A549 (cell line): ENCODE measurements around the gene MBP. TPM values are rescaled to one million over a fixed set of nuclear protein-coding genes. Genes with fewer than 3 reads are reported as not detected.

Experiments used
- ATAC-seq, 2 experiments: fragments of 200-7000 bp in 1 of 2; fragments of >200 bp in 1 of 2; cut with Nextera tagmentation in 1 of 2; cut with Tn5 transposase in 1 of 2; 3 replicates each; pipeline versions ENCODE4 v1.8.0 to v1.9.1; 2018 to 2020; ENCODE audit warnings: mild to moderate bottlenecking in 1 of 2, moderate library complexity in 1 of 2
- CTCF ChIA-PET: fragments of 300-600 bp; sonication (Branson Sonifier 250); formaldehyde crosslinking; extraction: SDS; loops from one replicate; lab custom pipeline; 2021; ENCODE audit warnings: antibody characterized with exemption, inconsistent platforms; lab: Yijun Ruan, JAX
- POLR2A ChIA-PET: fragments of 350-600 bp; formaldehyde crosslinking; extraction: SDS; loops from one replicate; lab custom pipeline; 2021; ENCODE audit warnings: antibody characterized with exemption, inconsistent platforms; lab: Yijun Ruan, JAX
- DNase-seq, 2 experiments: peaks; one replicate each; pipeline versions ENCODE4 v3.0.0 to v3.0.0-alpha.2; 2011 to 2016; ENCODE audit warnings: low read depth in 1 of 2, low spot score in 1 of 2
- FAIRE-seq: peaks from 2 replicates; lab custom pipeline; 2011; peaks lifted over from hg19 to GRCh38; lab: Jason Lieb, UNC
- H3K27ac ChIP-seq, 2 experiments: fragments of >200 bp; sonication (Bioruptor Twin); formaldehyde crosslinking; 3 replicates each; pipeline ENCODE4 v1.5.1; 2016 to 2017
- H3K4me1 ChIP-seq: fragments of >200 bp; sonication (Bioruptor Twin); formaldehyde crosslinking; 3 replicates; pipeline ENCODE4 v1.6.1; 2016
- H3K4me2 ChIP-seq: fragments of >200 bp; sonication (Bioruptor Twin); formaldehyde crosslinking; 3 replicates; pipeline ENCODE4 v1.6.1; 2016
- H3K4me3 ChIP-seq: fragments of >200 bp; sonication (Bioruptor Twin); formaldehyde crosslinking; 3 replicates; pipeline ENCODE4 v1.5.1; 2016
- H3K9me3 ChIP-seq: fragments of >200 bp; sonication (Bioruptor Twin); formaldehyde crosslinking; 3 replicates; pipeline ENCODE4 v1.6.1; 2016
- BHLHE40 ChIP-seq: IDR thresholded peaks from 2 replicates; pipeline ENCODE4 v1.6.1; 2012; ENCODE audit warnings: low read depth, low read length, inconsistent platforms
- CBX8 ChIP-seq: fragments of 200-600 bp; sonication (generic); IDR thresholded peaks from 2 replicates; pipeline ENCODE4 v1.6.1; 2016
- CEBPB ChIP-seq, 2 experiments: fragments of >200 bp in 1 of 2; sonication (Bioruptor Twin) in 1 of 2; formaldehyde crosslinking in 1 of 2; IDR thresholded peaks; 2 replicates each; pipeline ENCODE4 v1.6.1; 2012 to 2016
- CHD2 ChIP-seq: fragments of 150-350 bp; IDR thresholded peaks from 2 replicates; pipeline ENCODE4 v1.6.1; 2014; ENCODE audit warnings: low read length; ENCODE audit not compliant: partially characterized antibody
- CHD4 ChIP-seq: fragments of 200-600 bp; sonication (generic); IDR thresholded peaks from 2 replicates; pipeline ENCODE4 v1.6.1; 2016; ENCODE audit warnings: antibody characterized with exemption, mild to moderate bottlenecking, borderline replicate concordance
- EHMT2 ChIP-seq: fragments of 200-600 bp; sonication (generic); IDR thresholded peaks from 2 replicates; pipeline ENCODE4 v1.6.1; 2016; ENCODE audit warnings: antibody characterized with exemption, low read depth, mild to moderate bottlenecking, moderate library complexity
- ESRRA ChIP-seq: fragments of 150-350 bp; IDR thresholded peaks from 2 replicates; pipeline ENCODE4 v1.6.1; 2014; ENCODE audit warnings: mild to moderate bottlenecking, low read length, borderline replicate concordance
- FOXS1 ChIP-seq: fragments of 250-450 bp; sonication (Bioruptor Pico); IDR thresholded peaks from 2 replicates; pipeline ENCODE4 v1.5.0; 2020; ENCODE audit warnings: mild to moderate bottlenecking, moderate library complexity
- HOXB13 ChIP-seq: fragments of 250-450 bp; sonication (Bioruptor Pico); IDR thresholded peaks from 2 replicates; pipeline ENCODE4 v1.5.0; 2020; ENCODE audit warnings: low read depth, mild to moderate bottlenecking, moderate library complexity
- JUN ChIP-seq, 2 experiments: fragments of >200 bp; sonication (Bioruptor Twin); formaldehyde crosslinking; IDR thresholded peaks; 2 replicates in 1 of 2; 3 replicates in 1 of 2; pipeline ENCODE4 v1.6.1; 2016 to 2017
- JUNB ChIP-seq: fragments of >200 bp; sonication (Bioruptor Twin); formaldehyde crosslinking; IDR thresholded peaks from 2 replicates; pipeline ENCODE4 v1.6.1; 2016
- KDM5A ChIP-seq: fragments of 200-600 bp; sonication (generic); IDR thresholded peaks from 2 replicates; pipeline ENCODE4 v1.6.1; 2016; ENCODE audit warnings: antibody characterized with exemption, mild to moderate bottlenecking
- MAFK ChIP-seq: fragments of 450-650 bp; IDR thresholded peaks from 2 replicates; pipeline ENCODE4 v1.6.1; 2014; ENCODE audit not compliant: partially characterized antibody
- MAZ ChIP-seq: fragments of 150-350 bp; IDR thresholded peaks from 2 replicates; pipeline ENCODE4 v1.6.1; 2014; ENCODE audit warnings: antibody characterized with exemption, low read depth, low read length, borderline replicate concordance
- MYC ChIP-seq: IDR thresholded peaks from 2 replicates; pipeline ENCODE4 v1.6.1; 2012; ENCODE audit warnings: mild to moderate bottlenecking, inconsistent platforms, low read length, improper control_type of control experiment, borderline replicate concordance
- NFE2L2 ChIP-seq: fragments of 150-350 bp; conservative IDR thresholded peaks from 2 replicates; pipeline ENCODE4 v1.6.1; 2014; ENCODE audit warnings: low read length
- NR3C1 ChIP-seq: fragments of >200 bp; sonication (Bioruptor Twin); formaldehyde crosslinking; IDR thresholded peaks from 3 replicates; pipeline ENCODE4 v1.6.1; 2017
- POLR2A ChIP-seq: IDR thresholded peaks from 2 replicates; pipeline ENCODE4 v1.6.1; 2012; ENCODE audit warnings: mild to moderate bottlenecking, low read length
- RARB ChIP-seq: fragments of 250-450 bp; sonication (Bioruptor Pico); IDR thresholded peaks from 2 replicates; pipeline ENCODE4 v1.8.0; 2021; ENCODE audit warnings: mild to moderate bottlenecking, moderate library complexity
- SMC3 ChIP-seq: fragments of >200 bp; sonication (Bioruptor Twin); formaldehyde crosslinking; IDR thresholded peaks from 3 replicates; pipeline ENCODE4 v1.6.1; 2018; ENCODE audit warnings: inconsistent platforms
- TP53 ChIP-seq: fragments of 250-450 bp; sonication (Bioruptor Pico); IDR thresholded peaks from 2 replicates; pipeline ENCODE4 v1.5.0; 2021; ENCODE audit warnings: mild to moderate bottlenecking, moderate library complexity
- ZFP36 ChIP-seq: fragments of 450-650 bp; IDR thresholded peaks from 2 replicates; pipeline ENCODE4 v1.6.1; 2014; ENCODE audit warnings: borderline replicate concordance; ENCODE audit not compliant: partially characterized antibody
- ZNF302 ChIP-seq: fragments of 250-450 bp; sonication (Bioruptor Pico); IDR thresholded peaks from 2 replicates; pipeline ENCODE4 v1.9.0; 2021; ENCODE audit warnings: inconsistent platforms, mild to moderate bottlenecking, moderate library complexity
- ZSCAN20 ChIP-seq: fragments of 250-450 bp; sonication (Bioruptor Pico); IDR thresholded peaks from 2 replicates; pipeline ENCODE4 v1.8.0; 2022; ENCODE audit warnings: mild to moderate bottlenecking, moderate library complexity
- WGBS: methylation state at CpG from one replicate; pipeline ENCODE4 v1.1.6; 2017; ENCODE audit errors: missing lambda C conversion rate; 5-methylcytosine and 5-hydroxymethylcytosine counted together
- polyA plus RNA-seq, 4 experiments: library from polyadenylated mRNA; depleted of rRNA in 3 of 4; stranded (reverse); fragments of >200 nt; fragmentation: RNase III in 1 of 4; extraction: RNeasy Plus Mini Kit Qiagen cat#74134 plus additional on column Dnase treatment in 1 of 4; gene quantifications; 2 replicates in 3 of 4; 3 replicates in 1 of 4; pipeline ENCODE4 v1.2.3, GENCODE V29; 2011 to 2017
- TF ChIP-seq, protein P1 (sequence below): fragments of >200 bp; sonication (Bioruptor Twin); formaldehyde crosslinking; IDR thresholded peaks from 2 replicates; pipeline ENCODE4 v1.6.1; 2016
- TF ChIP-seq, protein P2 (sequence below): fragments of 250-450 bp; sonication (Bioruptor Pico); IDR thresholded peaks from 2 replicates; pipeline ENCODE4 v1.5.0; 2020; ENCODE audit warnings: low read depth, mild to moderate bottlenecking, moderate library complexity
- TF ChIP-seq, protein P3 (sequence below): IDR thresholded peaks from 2 replicates; pipeline ENCODE4 v1.6.1; 2012
- TF ChIP-seq, protein P4 (sequence below): fragments of 450-650 bp; IDR thresholded peaks from 2 replicates; pipeline ENCODE4 v1.6.1; 2014; ENCODE audit warnings: antibody characterized with exemption
- TF ChIP-seq, protein P5 (sequence below): fragments of 150-350 bp; IDR thresholded peaks from 2 replicates; pipeline ENCODE4 v1.6.1; 2014; ENCODE audit warnings: low read depth, mild to moderate bottlenecking, low read length
- TF ChIP-seq, protein P6 (sequence below): IDR thresholded peaks from 2 replicates; pipeline ENCODE4 v1.6.1; 2012; ENCODE audit warnings: low read depth, borderline replicate concordance

The MBP gene
- polyA plus RNA-seq, 2 of the 4 experiments (the other 2 are of a cell fraction) = 8.6 to 33.1 TPM

DNA sequence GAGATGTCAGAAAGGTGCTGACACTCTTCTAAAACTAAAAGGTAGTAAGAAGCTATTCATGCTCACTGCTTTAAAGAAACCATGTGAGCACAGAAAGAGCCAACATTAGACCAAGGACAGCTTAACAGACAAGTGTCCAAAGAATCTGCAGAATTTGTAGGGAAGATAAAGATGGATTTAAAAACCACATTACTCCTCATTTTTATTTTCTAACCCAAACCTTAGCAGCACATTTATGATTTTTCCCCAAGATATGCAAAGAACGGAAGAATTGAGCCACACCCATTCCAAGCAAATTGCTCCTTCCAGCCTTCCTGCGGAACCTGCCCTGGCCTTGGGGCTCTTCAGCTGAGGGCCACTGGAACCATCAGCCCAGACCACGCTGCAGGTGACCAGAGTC, 26.9 kb downstream of the MBP start:
- Histone ChIP-seq H3K4me2 (no peak overlapping the region), H3K27ac (0 out of 6 replicates have a peak overlapping the region, but pooled peaks of 1 of the 2 experiments have one; percentile 38)
- FAIRE-seq = no peak
- TF ChIP-seq, protein P1, sequence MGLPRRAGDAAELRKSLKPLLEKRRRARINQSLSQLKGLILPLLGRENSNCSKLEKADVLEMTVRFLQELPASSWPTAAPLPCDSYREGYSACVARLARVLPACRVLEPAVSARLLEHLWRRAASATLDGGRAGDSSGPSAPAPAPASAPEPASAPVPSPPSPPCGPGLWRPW = no peak
- no peak for TF ChIP-seq MAZ
- no peak for TF ChIP-seq POLR2A
- TF ChIP-seq CHD4 = no peak
- TF ChIP-seq JUN (IDR thresholded peaks at IDR 0.05) = no peak
- TF ChIP-seq ESRRA = no peak
- TF ChIP-seq MYC = no peak
- TF ChIP-seq HOXB13 (CRISPR knock-in tag) = no peak
- TF ChIP-seq NR3C1 = no peak
- no peak for TF ChIP-seq NFE2L2
- TF ChIP-seq, all 56 proteins: peak for 0
- H3K4me3 ChIP-seq = no peak overlapping the region
- ChIA-PET POLR2A (no interaction called here), CTCF (interaction anchor here (1.2 to 1.4 kb wide), 2 partner anchors 18 to 42 kb away, joined by 3 to 5 read pairs; no protein-coding TSS in a partner anchor)
- DNase-seq = no peak
- no peaks in the 10 kb centered on the region for H3K9me3 ChIP-seq
- peaks cover 66% of the 10 kb centered on the region for H3K4me1 ChIP-seq
- ATAC-seq = no peak
- 88% methylated on average over 3 of the region's 3 CpGs for WGBS

DNA sequence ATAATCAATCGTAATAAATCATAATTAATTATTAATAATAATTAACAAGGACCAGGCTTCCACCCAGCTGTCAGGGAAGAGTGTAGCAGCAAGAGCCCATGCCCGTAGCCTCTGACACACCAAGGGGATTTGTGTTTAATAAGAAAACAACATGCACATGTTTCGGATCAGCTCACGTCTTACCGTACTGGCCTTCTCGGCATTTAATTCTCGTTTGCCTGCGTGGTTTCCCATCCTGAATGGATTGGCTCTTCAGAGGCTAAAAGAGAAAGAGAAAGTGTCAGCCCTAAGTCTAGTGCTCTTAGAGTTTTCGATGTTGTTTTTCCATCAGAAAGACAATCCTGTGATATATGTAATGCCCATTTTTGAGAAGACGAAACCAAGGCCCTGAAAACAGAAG, 27.6 kb downstream of the MBP start:
- peaks cover 69% of the 10 kb centered on the region for H3K4me1 ChIP-seq
- no peak overlapping the region for H3K4me3 ChIP-seq
- CTCF ChIA-PET = interaction anchor here (1.0 to 1.4 kb wide), 3 partner anchors 18 to 105 kb away, joined by 3 to 5 read pairs (median 3); no protein-coding TSS in a partner anchor
- H3K27ac ChIP-seq = 0 out of 6 replicates have a peak overlapping the region, but pooled peaks of 1 of the 2 experiments have one; percentile 18
- TF ChIP-seq, protein P2, sequence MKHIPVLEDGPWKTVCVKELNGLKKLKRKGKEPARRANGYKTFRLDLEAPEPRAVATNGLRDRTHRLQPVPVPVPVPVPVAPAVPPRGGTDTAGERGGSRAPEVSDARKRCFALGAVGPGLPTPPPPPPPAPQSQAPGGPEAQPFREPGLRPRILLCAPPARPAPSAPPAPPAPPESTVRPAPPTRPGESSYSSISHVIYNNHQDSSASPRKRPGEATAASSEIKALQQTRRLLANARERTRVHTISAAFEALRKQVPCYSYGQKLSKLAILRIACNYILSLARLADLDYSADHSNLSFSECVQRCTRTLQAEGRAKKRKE (CRISPR knock-in tag) = no peak
- TF ChIP-seq, protein P3, sequence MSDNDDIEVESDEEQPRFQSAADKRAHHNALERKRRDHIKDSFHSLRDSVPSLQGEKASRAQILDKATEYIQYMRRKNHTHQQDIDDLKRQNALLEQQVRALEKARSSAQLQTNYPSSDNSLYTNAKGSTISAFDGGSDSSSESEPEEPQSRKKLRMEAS = no peak
- TF ChIP-seq FOXS1 (CRISPR knock-in tag) (no peak), POLR2A (no peak), CBX8 (no peak), JUNB (no peak), ESRRA (no peak), MAFK (no peak), RARB (CRISPR knock-in tag) (no peak), MYC (no peak), EHMT2 (no peak), ZFP36 (no peak), JUN (IDR thresholded peaks at IDR 0.05) (no peak), BHLHE40 (no peak), NFE2L2 (no peak), TP53 (no peak)
- POLR2A ChIA-PET = no interaction called here
- ATAC-seq (no peak), FAIRE-seq (no peak), DNase-seq (no peak)
- WGBS = 92% methylated on average over 10 of the region's 10 CpGs
- no peak overlapping the region for H3K4me2 ChIP-seq
- H3K9me3 ChIP-seq = no peaks in the 10 kb centered on the region

DNA sequence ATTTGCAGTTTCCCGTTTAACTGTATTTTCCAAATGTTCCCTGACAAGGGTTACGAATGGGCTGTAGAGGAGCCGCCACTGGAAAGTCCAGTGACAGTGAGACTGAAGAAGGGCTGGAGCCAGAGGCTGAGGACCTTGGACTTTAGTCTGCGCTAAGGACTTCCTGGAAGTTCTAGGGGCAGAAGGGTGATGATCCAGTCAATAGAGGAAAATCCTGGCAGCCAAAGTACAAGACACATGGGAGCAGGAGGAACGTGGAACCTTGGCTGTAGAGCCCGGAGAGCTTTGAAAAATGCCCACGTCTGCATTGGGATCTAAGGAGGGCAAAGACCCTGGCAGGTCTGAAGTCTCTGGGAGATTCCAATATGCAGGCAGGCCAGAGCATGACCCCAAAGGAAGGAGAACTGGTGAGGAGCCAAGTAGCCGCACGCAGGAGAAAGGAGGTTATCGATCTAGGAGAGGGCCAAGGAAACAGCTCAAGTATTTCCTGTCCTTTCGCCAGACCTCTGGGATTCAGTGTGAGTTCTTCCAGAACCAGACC, 28.5 kb downstream of the MBP start:
- Histone ChIP-seq H3K27ac (peak overlapping the region; percentile 96 to 97; a peak in 5 of 6 replicates), H3K4me1 (peaks cover 66% of the 10 kb centered on the region), H3K4me3 (no peak overlapping the region), H3K4me2 (no peak overlapping the region; the same call in 2 of the 3 replicates), H3K9me3 (no peaks in the 10 kb centered on the region)
- ChIA-PET CTCF (interaction anchor here (0.5 kb wide), 1 partner anchor 182 kb away, joined by 5 read pairs; no protein-coding TSS in a partner anchor), POLR2A (no interaction called here)
- 86% methylated on average over 11 of the region's 11 CpGs for WGBS
- no peak for DNase-seq
- no peak for TF ChIP-seq JUN (IDR thresholded peaks at IDR 0.05)
- TF ChIP-seq, protein P4, sequence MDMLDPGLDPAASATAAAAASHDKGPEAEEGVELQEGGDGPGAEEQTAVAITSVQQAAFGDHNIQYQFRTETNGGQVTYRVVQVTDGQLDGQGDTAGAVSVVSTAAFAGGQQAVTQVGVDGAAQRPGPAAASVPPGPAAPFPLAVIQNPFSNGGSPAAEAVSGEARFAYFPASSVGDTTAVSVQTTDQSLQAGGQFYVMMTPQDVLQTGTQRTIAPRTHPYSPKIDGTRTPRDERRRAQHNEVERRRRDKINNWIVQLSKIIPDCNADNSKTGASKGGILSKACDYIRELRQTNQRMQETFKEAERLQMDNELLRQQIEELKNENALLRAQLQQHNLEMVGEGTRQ = no peak
- TF ChIP-seq FOXS1 (CRISPR knock-in tag) = no peak
- no peak for TF ChIP-seq BHLHE40
- no peak for TF ChIP-seq KDM5A
- TF ChIP-seq CEBPB (IDR thresholded peaks at IDR 0.05) = no peak
- no peak for TF ChIP-seq HOXB13 (CRISPR knock-in tag)
- TF ChIP-seq, protein P5, sequence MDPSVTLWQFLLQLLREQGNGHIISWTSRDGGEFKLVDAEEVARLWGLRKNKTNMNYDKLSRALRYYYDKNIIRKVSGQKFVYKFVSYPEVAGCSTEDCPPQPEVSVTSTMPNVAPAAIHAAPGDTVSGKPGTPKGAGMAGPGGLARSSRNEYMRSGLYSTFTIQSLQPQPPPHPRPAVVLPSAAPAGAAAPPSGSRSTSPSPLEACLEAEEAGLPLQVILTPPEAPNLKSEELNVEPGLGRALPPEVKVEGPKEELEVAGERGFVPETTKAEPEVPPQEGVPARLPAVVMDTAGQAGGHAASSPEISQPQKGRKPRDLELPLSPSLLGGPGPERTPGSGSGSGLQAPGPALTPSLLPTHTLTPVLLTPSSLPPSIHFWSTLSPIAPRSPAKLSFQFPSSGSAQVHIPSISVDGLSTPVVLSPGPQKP = no peak
- TF ChIP-seq SMC3 = no peak
- TF ChIP-seq ZSCAN20 (CRISPR knock-in tag) = no peak
- TF ChIP-seq ZNF302 (CRISPR knock-in tag) = no peak
- no peak for TF ChIP-seq MAFK
- TF ChIP-seq, protein P6, sequence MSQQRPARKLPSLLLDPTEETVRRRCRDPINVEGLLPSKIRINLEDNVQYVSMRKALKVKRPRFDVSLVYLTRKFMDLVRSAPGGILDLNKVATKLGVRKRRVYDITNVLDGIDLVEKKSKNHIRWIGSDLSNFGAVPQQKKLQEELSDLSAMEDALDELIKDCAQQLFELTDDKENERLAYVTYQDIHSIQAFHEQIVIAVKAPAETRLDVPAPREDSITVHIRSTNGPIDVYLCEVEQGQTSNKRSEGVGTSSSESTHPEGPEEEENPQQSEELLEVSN = no peak
- TF ChIP-seq JUNB = no peak
- no peak for TF ChIP-seq TP53
- no peak for TF ChIP-seq EHMT2
- no peak for TF ChIP-seq CHD2
- TF ChIP-seq, all 56 proteins: peak for 0
- FAIRE-seq = no peak
- no peak for ATAC-seq
